GM18505 (cell line): ENCODE results near the gene CTNNA1.
"Not testable (repeated sequence)": the region's sequence is repeated elsewhere in the genome, so short reads cannot be mapped to it uniquely, and the experiment has no call there.

Experiments used
- ATAC-seq: cut with Tn5 transposase; IDR thresholded peaks from one replicate; pipeline ENCODE4 v1.9.1; 2021; ENCODE audit not compliant: unreplicated experiment
- POLR2A ChIP-seq: IDR thresholded peaks from 4 replicates; pipeline ENCODE4 v1.6.1; 2011; ENCODE audit warnings: borderline replicate concordance; ENCODE audit not compliant: insufficient read depth, insufficient read length; ENCODE audit errors: extremely low read depth

Gene CTNNA1

DNA sequence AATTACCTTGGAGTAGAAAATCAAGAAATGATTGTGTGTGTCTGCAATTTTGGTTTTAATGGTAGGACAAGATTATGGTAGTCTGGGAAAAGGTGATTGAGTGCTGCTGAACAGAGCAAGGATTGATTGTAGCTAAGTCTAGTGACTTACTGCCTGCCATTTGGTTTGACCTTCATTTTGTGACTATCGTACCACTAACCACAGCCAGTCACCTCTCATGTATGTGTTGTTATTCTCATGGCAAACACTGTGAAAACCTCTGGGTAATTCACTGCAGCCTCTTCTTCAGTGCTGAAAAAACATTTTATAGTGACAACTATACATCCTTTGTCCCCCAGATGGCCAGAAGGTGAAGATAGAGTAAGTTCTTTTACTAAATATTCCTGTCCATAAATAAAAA, 37.5 kb downstream of the CTNNA1 start:
- no peak for ATAC-seq
- no peak for TF ChIP-seq POLR2A

DNA sequence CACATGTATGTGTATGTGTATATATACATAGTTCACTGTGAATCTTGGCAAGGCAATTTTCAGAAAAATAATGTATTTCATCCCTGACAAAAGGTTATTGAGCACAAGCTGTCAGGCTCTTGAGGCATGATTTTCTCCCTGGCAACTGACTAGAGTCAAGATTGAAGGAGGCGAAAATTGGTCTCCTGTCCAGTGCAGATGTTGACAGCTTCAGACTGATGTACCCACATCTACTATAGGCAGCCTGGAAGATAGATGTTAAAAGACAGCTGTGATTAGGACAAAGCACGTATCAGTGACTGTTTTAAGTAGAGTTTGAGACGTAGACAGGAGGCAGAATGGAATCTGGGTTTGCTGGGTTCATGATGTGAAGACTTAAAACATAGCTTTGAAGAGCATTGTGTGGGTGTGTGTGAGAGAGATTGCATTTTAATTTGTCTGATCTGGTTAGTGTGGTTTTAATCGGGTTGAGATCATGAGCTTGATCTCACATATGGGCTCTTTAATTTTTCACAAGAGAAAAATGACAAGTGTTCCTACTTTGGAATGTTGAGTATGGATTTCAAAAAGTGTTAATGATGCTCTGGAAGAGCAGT, 39.1 kb downstream of the CTNNA1 start:
- ATAC-seq, result no peak
- no peak for TF ChIP-seq POLR2A

DNA sequence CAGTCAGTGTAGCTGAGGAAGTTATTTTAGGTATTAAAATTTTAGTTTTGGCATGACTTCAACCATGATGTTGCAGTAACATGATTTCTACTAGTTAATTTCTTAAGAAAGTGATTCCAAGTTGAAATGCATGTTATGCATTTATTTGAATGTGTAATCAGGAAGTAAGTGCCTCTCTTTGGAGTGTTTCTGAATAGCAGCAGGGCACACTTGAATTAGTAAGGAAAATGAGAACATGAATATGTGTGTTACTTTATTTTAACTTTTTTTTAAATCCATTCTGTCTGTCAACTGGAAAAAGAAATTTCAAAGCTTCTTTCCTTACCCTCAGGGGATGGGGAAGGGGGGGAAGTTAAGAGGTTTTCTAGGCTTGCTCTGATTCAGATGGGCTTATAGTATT, 40.4 kb downstream of the CTNNA1 start:
- no peak for ATAC-seq
- TF ChIP-seq POLR2A, result no peak

DNA sequence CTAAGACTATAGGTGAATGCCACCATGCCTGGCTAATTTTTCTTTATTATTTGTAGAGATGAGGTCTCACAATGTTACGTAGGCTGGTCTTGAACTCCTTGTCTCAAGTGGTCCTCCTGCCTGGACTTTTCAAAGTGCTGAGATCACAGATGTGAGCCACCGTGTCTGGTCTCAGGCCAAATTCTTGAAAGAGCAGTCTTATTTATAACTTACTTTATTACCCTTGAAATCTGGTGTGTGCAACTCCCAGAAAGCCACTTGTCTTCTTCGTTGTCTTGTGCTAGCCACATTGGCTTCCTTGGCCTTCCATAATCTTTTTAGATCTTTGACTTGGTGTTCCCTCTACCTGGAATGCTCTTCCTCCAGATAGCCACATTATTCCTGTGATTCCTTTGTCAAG, 50.1 kb downstream of the CTNNA1 start:
- ATAC-seq, result no peak

DNA sequence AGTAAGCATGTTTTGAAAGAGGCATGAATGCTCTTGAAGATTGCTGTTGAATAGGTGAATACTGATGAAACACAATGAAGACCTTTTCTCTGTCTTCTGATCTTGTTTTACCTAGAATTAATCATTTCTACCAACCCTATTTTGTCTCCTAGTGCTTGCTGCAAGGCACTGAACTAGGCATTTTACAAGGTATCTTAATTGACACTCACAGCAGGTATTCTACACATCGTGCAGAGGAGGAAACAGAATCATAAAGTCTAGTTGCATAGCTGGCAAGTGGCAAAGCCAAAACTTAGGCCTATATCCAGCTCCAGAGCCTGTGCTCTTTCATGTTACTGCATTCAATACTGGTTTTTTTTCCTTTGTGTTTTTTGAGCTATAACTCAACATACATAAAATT, 50.7 kb downstream of the CTNNA1 start:
- TF ChIP-seq POLR2A, result no peak
- no peak for ATAC-seq

More for the DNA sequence above, 50.1 kb downstream of the CTNNA1 start:
- TF ChIP-seq POLR2A, result no peak

DNA sequence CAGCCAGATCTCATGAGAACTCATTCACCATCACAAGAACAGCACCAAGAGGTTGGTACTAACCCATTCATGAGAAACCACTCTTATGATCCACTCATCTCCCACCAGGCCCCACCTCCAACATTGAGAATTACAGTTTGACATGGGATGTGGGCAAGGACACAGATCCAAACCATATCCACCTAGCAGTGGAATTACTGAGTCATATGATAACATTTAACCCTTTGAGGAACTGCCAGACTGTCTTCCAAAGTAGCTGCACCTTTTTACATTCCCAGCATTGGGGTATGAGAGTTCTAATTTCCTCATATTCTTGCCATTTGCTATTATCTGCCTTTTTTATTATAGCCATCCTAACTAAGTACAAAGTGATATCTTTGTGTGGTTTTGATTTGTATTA, 51.9 kb downstream of the CTNNA1 start:
- TF ChIP-seq POLR2A, result no peak
- ATAC-seq, result no peak

DNA sequence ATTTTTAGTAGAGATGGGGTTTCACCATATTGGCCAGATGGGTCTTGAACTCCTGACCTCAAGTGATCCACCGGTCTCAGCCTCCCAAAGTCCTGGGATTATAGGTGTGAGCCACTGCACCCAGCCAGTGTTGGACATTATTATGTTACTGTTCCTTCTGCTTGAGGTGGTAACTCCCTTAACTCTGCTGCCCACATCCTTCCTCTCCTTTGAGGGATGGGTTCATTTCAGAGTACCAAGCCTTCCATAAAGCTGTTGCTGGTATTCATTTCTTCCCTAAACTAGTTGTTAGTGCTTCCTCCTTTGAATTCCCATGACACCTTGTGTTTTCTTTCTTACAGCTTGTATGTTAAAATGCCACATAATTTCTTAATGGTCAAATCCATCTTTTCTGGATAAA, 54.0 kb downstream of the CTNNA1 start:
- no peak for TF ChIP-seq POLR2A
- ATAC-seq, result no peak

DNA sequence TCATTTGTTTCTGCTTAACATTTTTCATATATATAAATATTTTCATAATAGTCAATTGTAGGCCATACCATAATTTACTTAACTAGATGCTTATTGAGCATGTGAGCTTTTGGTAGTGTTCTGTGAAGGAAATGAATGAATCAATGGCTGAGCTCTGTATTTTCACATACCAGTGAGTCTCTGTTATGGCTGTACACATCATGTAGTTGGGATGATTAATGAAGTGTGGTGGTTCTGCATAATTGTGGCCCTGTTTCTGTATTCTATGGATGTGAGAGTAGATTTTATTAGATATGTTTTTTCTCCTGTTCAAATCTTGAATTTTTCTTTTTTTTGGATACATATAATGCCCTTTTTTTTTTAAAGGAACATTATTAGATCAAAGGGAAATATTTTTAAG, 56.2 kb downstream of the CTNNA1 start:
- no peak for ATAC-seq
- no peak for TF ChIP-seq POLR2A

DNA sequence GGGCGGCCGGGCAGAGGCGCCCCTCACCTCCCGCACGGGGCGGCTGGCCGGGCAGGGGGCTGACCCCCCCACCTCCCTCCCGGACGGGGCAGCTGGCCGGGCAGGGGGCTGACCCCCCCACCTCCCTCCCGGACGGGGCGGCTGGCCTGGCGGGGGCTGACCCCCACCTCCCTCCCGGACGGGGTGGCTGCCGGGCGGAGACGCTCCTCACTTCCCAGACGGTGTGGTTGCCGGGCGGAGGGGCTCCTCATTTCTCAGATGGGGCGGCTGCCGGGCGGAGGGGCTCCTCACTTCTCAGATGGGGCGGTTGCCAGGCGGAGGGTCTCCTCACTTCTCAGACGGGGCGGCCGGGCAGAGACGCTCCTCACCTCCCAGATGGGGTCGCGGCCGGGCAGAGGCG, 57.6 kb downstream of the CTNNA1 start:
- not testable (repeated sequence) for ATAC-seq

DNA sequence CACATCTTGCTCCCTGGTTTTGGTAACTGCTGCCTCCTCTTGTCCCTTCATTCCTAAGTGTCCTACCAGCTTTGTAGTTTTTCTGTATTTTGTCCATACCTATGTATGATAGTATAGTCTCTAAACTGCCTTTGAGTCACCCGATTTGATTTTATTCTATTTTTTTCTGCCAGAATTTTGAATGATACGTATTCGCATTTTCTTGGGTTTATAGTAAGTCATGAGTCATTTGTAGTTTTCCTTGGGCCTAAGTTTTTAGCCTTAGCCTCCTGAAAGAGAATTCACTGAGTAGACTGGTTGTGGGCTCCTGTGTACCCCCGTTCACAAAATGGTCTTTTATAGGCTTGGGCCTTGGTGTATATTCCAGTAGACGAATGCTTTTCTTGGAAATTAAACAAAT, 62.3 kb downstream of the CTNNA1 start:
- ATAC-seq, result no peak
- TF ChIP-seq POLR2A, result no peak

DNA sequence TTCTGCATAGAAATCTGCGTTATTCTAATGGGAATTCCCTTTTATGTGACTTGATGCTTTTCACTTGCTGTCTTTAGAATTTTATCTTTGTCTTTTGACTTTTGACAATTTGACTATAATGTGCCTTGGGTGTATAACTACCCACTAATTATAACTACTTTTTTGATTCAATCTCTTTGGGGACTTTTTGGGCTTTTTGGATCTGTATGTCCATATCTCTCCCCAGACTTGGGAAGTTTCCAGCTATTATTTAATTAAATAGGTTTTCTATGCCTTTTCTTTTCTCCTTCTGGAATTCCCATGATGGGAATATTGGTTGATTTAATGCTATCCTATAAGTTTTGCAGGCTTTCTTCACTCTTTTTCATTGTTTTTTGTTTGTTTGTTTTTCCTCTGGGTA, 64.0 kb downstream of the CTNNA1 start:
- no peak for ATAC-seq
- TF ChIP-seq POLR2A, result no peak

DNA sequence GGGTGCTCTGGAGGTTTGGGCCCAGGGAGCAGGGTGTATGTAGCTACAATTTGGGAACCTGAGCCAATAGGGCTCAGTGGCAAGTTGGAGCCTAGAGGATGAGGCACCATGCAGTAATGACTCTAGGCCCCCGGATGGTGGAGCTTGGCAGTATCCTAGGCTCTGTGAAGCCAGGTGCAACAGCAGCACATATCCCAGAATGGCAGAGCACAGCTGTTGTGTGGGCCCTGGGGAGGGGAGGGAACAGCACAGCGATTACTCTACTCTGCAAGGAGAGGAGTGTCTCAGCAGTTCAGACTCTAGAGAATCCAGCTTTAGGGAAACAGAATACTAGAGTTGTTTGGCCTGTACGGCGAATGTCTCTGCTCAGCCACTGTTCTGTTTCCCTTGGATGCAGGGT, 65.9 kb downstream of the CTNNA1 start:
- no peak for ATAC-seq
- TF ChIP-seq POLR2A, result no peak

DNA sequence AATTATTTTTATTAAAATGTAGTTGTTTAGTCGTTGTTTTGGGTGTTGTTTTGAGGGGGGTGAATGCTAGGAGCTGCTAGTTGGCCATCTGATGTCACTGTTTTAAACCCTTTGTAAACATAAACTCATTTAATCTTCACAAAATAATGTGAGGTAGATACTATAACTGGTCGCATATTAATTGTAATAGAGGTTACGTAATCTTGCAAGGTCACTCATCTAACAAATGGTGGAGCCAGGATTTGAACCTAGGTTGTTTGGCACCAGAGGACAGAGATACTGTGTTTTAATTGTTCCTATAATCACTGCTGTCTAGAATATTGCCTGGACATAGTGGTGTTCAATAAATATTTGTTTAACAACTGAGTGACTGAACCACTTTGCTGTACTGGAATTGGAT, 67.5 kb downstream of the CTNNA1 start:
- ATAC-seq, result no peak

DNA sequence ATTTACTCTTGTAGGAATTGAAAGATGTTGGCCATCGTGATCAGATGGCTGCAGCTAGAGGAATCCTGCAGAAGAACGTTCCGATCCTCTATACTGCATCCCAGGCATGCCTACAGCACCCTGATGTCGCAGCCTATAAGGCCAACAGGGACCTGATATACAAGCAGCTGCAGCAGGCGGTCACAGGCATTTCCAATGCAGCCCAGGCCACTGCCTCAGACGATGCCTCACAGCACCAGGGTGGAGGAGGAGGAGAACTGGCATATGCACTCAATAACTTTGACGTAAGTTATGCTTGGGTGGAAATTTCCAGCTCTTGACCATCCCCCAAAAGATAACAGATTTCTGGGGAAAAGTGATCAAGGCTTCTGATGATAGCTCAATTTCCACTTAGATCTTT, 71.3 kb downstream of the CTNNA1 start:
- no peak for TF ChIP-seq POLR2A
- no peak for ATAC-seq

More for the DNA sequence above, 67.5 kb downstream of the CTNNA1 start:
- TF ChIP-seq POLR2A, result no peak
